Lower leg skin (tissue), 4 donors: ENCODE results near the gene HDLBP. TPM values are rescaled to one million over a fixed set of nuclear protein-coding genes. Genes with fewer than 3 reads are reported as not detected.
"Not testable (repeated sequence)": the region's sequence is repeated elsewhere in the genome, so short reads cannot be mapped to it uniquely, and the experiment has no call there.

Source experiments
- DNase-seq, 2 donors: peaks; one replicate each; pipeline ENCODE4 v3.0.0-alpha.2; 2019; ENCODE audit warnings: low spot score in 2 of 2
- H3K4me3 ChIP-seq: fragments of 200-600 bp; sonication (generic); 2 replicates; pipeline ENCODE4 v1.5.1; 2017; ENCODE audit warnings: mild to moderate bottlenecking, low read depth; ENCODE audit not compliant: poor library complexity, severe bottlenecking
- CTCF ChIP-seq, 3 donors: fragments of 450-650 bp; IDR thresholded peaks; one replicate each; pipeline ENCODE4 v1.5.1; 2016; ENCODE audit warnings: antibody characterized with exemption in 3 of 3, mild to moderate bottlenecking in 3 of 3, moderate library complexity in 2 of 3
- POLR2A ChIP-seq, 2 donors: fragments of 450-650 bp; IDR thresholded peaks; one replicate each; pipeline ENCODE4 v1.6.1; 2016 to 2017; ENCODE audit warnings: antibody characterized with exemption in 2 of 2, mild to moderate bottlenecking in 1 of 2, moderate library complexity in 1 of 2
- WGBS, 2 donors: methylation state at CpG; one replicate each; pipeline ENCODE4 v1.1.5; 2018; 5-methylcytosine and 5-hydroxymethylcytosine counted together
- intact Hi-C: fragments of 100-400 bp; cut with DNase I; formaldehyde crosslinking; loops from one replicate; pipeline ENCODE4 v1.15.0; 2023; ENCODE audit warnings: low total_unique reads
- total RNA-seq, 4 donors: library from RNA; depleted of rRNA; stranded (reverse); fragments of >200 nt; gene quantifications; one replicate each; pipeline ENCODE4 v1.1.0, GENCODE V29; 2016

The HDLBP gene
- total RNA-seq, 4 donors from 2014 or later = 241 to 393 (median 294) TPM

- WGBS, 2 donors = 66 to 69% methylated on average over 6 of the region's 6 CpGs
- intact Hi-C loops = no loop called here
- H3K4me3 ChIP-seq = no peak overlapping the region
These were observed 117.5 kb downstream of the HDLBP start for GRCh38 chr2:241197947-241198346.

GRCh38 chr2:241197246-241197645, 118.2 kb downstream of the HDLBP start:
- 95% methylated on average over 14 of the region's 14 CpGs for WGBS, 2 donors
- H3K4me3 ChIP-seq, intact Hi-C loops, DNase-seq: not testable (repeated sequence)

More at GRCh38 chr2:241197947-241198346, 117.5 kb downstream of the HDLBP start:
- no peak for TF ChIP-seq POLR2A (IDR thresholded peaks at IDR 0.05)
- no peak for TF ChIP-seq CTCF (IDR thresholded peaks at IDR 0.05)
- DNase-seq = no peak

- intact Hi-C loops = no loop called here
- 87% methylated on average over 14 to 18 of the region's 18 CpGs for WGBS, 2 donors
- H3K4me3 ChIP-seq = no peak overlapping the region
- no peak for DNase-seq
- TF ChIP-seq POLR2A (IDR thresholded peaks at IDR 0.05) = no peak
- TF ChIP-seq CTCF (IDR thresholded peaks at IDR 0.05) = no peak
These were observed 119.9 kb downstream of the HDLBP start for GRCh38 chr2:241195506-241196130.

GRCh38 chr2:241194811-241195210, 120.7 kb downstream of the HDLBP start:
- intact Hi-C loops = no loop called here
- no peak for TF ChIP-seq POLR2A (IDR thresholded peaks at IDR 0.05)
- 66 to 76% methylated on average over 9 of the region's 9 CpGs for WGBS, 2 donors
- no peak overlapping the region for H3K4me3 ChIP-seq
- no peak for DNase-seq

- TF ChIP-seq CTCF (IDR thresholded peaks at IDR 0.05) = no peak
- no peak for TF ChIP-seq POLR2A (IDR thresholded peaks at IDR 0.05)
- WGBS, 2 donors = 76 to 77% methylated on average over 8 of the region's 8 CpGs
- H3K4me3 ChIP-seq = no peak overlapping the region
- intact Hi-C loops = no loop called here
- no peak for DNase-seq
These were observed 122.2 kb downstream of the HDLBP start for GRCh38 chr2:241193271-241193670.

- TF ChIP-seq CTCF (IDR thresholded peaks at IDR 0.05) (no peak), POLR2A (IDR thresholded peaks at IDR 0.05) (no peak)
- no peak overlapping the region for H3K4me3 ChIP-seq
- DNase-seq = no peak
- intact Hi-C loops = no loop called here
- 57 to 85% methylated on average over 2 to 14 of the region's 14 CpGs for WGBS, 2 donors
These were observed 124.4 kb downstream of the HDLBP start for GRCh38 chr2:241191081-241191480.
